Activated T-cell treated with anti-CD3 and anti-CD28 coated beads for 48 hours (primary cell): ENCODE data around the gene NHSL2.

Experiments
- DNase-seq: peaks from one replicate; pipeline ENCODE4 v3.0.0-alpha.2; 2020; ENCODE audit warnings: low read depth

NHSL2 gene

GRCh38 chrX:72108666-72109065 lies 198.0 kb downstream of the NHSL2 start:
- no peak for DNase-seq

- no peak for DNase-seq
These were observed 199.6 kb downstream of the NHSL2 start for GRCh38 chrX:72110051-72110875.

- DNase-seq, result no peak
These were observed 200.4 kb downstream of the NHSL2 start for GRCh38 chrX:72110876-72111708.

GRCh38 chrX:72113461-72113860 lies 202.8 kb downstream of the NHSL2 start:
- no peak for DNase-seq

GRCh38 chrX:72114306-72114705 lies 203.7 kb downstream of the NHSL2 start:
- no peak for DNase-seq

- DNase-seq, result no peak
These were observed 204.2 kb downstream of the NHSL2 start for GRCh38 chrX:72114807-72115206.

GRCh38 chrX:72115380-72115779 lies 204.7 kb downstream of the NHSL2 start:
- DNase-seq, result no peak

GRCh38 chrX:72117636-72118210 lies 207.1 kb downstream of the NHSL2 start:
- no peak for DNase-seq

- DNase-seq, result no peak
These were observed 210.2 kb downstream of the NHSL2 start for GRCh38 chrX:72120837-72121236.

- DNase-seq, result no peak
These were observed 210.7 kb downstream of the NHSL2 start for GRCh38 chrX:72121383-72121782.

GRCh38 chrX:72122621-72123337 lies 212.1 kb downstream of the NHSL2 start:
- no peak for DNase-seq

GRCh38 chrX:72123471-72124185 lies 213.0 kb downstream of the NHSL2 start:
- no peak for DNase-seq

- DNase-seq, result no peak
These were observed 214.0 kb downstream of the NHSL2 start for GRCh38 chrX:72124540-72125201.

- DNase-seq, result no peak
These were observed 214.8 kb downstream of the NHSL2 start for GRCh38 chrX:72125331-72126047.

- DNase-seq, result no peak
These were observed 215.4 kb downstream of the NHSL2 start for GRCh38 chrX:72126048-72126415.

GRCh38 chrX:72126539-72127140 lies 216.0 kb downstream of the NHSL2 start:
- peak; percentile 67 for DNase-seq

GRCh38 chrX:72127332-72127731 lies 216.7 kb downstream of the NHSL2 start:
- no peak for DNase-seq

GRCh38 chrX:72128183-72128834 lies 217.7 kb downstream of the NHSL2 start:
- DNase-seq, result no peak

- no peak for DNase-seq
These were observed 218.2 kb downstream of the NHSL2 start for GRCh38 chrX:72128881-72129280.
